ENCODE data around the gene RAB8B.
A peak's percentile ranks its signal among the peaks of the same experiment; 100 is the strongest.

The RAB8B gene

GRCh38 chr15:63238796-63239195 lies 49.4 kb downstream of the RAB8B start:
- no peak for DNase-seq

- DNase-seq = no peak
These were observed 50.7 kb downstream of the RAB8B start for GRCh38 chr15:63240109-63240508.

GRCh38 chr15:63241316-63241715 lies 51.9 kb downstream of the RAB8B start:
- no peak for DNase-seq

GRCh38 chr15:63243101-63243500 lies 53.7 kb downstream of the RAB8B start:
- no peak for DNase-seq

- DNase-seq = no peak
These were observed 54.4 kb downstream of the RAB8B start for GRCh38 chr15:63243776-63244175.

- DNase-seq = no peak
These were observed 55.0 kb downstream of the RAB8B start for GRCh38 chr15:63244399-63244798.

- no peak for DNase-seq
These were observed 55.7 kb downstream of the RAB8B start for GRCh38 chr15:63244976-63245645.

- no peak for DNase-seq
These were observed 57.5 kb downstream of the RAB8B start for GRCh38 chr15:63246691-63247469.

- no peak for DNase-seq
These were observed 61.0 kb downstream of the RAB8B start for GRCh38 chr15:63250312-63250965.

- no peak for DNase-seq
These were observed 62.3 kb downstream of the RAB8B start for GRCh38 chr15:63251701-63252100.

- DNase-seq = no peak
These were observed 62.9 kb downstream of the RAB8B start for GRCh38 chr15:63252292-63252691.

- no peak for DNase-seq
These were observed 65.6 kb downstream of the RAB8B start for GRCh38 chr15:63254991-63255390.

- no peak for DNase-seq
These were observed 66.1 kb downstream of the RAB8B start for GRCh38 chr15:63255489-63255990.

GRCh38 chr15:63256433-63257274 lies 67.2 kb downstream of the RAB8B start:
- no peak for DNase-seq

GRCh38 chr15:63258658-63259057 lies 69.3 kb downstream of the RAB8B start:
- DNase-seq = no peak

- DNase-seq = no peak
These were observed 71.4 kb downstream of the RAB8B start for GRCh38 chr15:63260791-63261190.

GRCh38 chr15:63261311-63261710 lies 71.9 kb downstream of the RAB8B start:
- no peak for DNase-seq

- DNase-seq = no peak
These were observed 74.1 kb downstream of the RAB8B start for GRCh38 chr15:63263519-63263918.

- DNase-seq = no peak
These were observed 75.4 kb downstream of the RAB8B start for GRCh38 chr15:63264688-63265293.

- DNase-seq = peak; percentile 36
These were observed 85.0 kb downstream of the RAB8B start for GRCh38 chr15:63274427-63274826.

- no peak for DNase-seq
These were observed 87.1 kb downstream of the RAB8B start for GRCh38 chr15:63276342-63277037.
